Measurements from ENCODE around the gene FLT1.

- TF ChIP-seq REST (IDR thresholded peaks at IDR 0.05) = no peak
- no peak for TF ChIP-seq CTCF (IDR thresholded peaks at IDR 0.05)
- TF ChIP-seq EP300 (IDR thresholded peaks at IDR 0.05) = no peak
- no peak for TF ChIP-seq CHD4 (IDR thresholded peaks at IDR 0.05; ENCODE audit: borderline replicate concordance)
- no peak for TF ChIP-seq USF2 (IDR thresholded peaks at IDR 0.05)
- TF ChIP-seq JUN (IDR thresholded peaks at IDR 0.05) = no peak
- TF ChIP-seq MYC (IDR thresholded peaks at IDR 0.05; ENCODE audit: borderline replicate concordance, low read length) = no peak
- no peak for TF ChIP-seq CEBPB (IDR thresholded peaks at IDR 0.05)
- TF ChIP-seq ZC3H11A (IDR thresholded peaks at IDR 0.05) = no peak
- TF ChIP-seq MAFK (IDR thresholded peaks at IDR 0.05; ENCODE audit: partially characterized antibody) = no peak
- no peak for TF ChIP-seq POLR2A (IDR thresholded peaks at IDR 0.05; ENCODE audit: low read length)
- no peak for TF ChIP-seq RFX5 (IDR thresholded peaks at IDR 0.05)
Observed at GRCh38 chr13:28258417-28258816, 236.5 kb downstream of the FLT1 start.

Data from A549 (cell line).